NCI-H1105 (cell line): ENCODE measurements around the gene GPHN.
A peak's percentile ranks its signal among the peaks of the same experiment; 100 is the strongest.

Source experiments
- DNase-seq: peaks from one replicate; lab custom pipeline; 2025; lab: John Stamatoyannopoulos, UW

Gene GPHN

DNA sequence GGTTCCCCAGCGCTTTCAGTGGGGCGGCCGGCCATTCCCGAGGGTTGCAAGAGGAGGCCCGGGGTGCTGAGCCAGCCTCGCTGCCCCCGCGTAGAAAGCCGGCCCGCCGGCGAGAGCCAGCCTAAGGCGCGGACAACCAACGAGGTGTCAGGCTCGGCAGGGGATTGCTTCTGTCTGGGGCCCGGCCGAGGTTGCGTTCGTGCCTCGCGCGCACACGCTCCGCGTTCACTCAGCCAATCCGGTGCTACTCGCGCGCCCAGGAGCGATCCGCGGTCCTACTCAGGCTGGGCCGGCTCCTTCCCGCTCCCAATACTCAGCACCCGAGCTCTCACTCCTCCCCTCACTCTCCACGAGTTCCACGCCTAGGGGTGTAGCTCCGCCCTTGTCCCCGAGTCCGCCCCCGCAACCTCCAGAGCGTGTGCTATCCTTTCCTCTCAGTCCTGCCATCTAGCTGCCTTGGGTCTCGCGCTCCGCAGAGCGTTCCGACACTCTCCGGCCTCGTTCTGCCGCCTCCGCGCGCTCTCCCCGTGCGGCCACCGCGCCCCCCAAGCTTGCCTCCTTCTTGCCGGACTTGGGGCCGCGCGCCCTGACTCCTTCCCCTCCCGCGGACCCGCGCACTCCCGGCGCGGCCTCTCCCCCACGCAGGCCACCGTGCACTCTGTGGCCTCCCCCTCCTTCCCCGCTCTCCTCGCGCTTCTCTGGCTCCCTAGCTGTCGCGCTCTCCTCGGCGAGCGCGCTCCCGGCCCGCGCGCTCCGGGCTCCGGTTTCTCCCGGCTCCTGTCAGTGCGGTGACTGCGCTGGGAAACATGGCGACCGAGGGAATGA lies at the start of gene GPHN:
Gene GPHN, plus strand, starts transcription at position 426 of the 825 bp plus-strand sequence.
- peak; percentile 96 for DNase-seq

DNA sequence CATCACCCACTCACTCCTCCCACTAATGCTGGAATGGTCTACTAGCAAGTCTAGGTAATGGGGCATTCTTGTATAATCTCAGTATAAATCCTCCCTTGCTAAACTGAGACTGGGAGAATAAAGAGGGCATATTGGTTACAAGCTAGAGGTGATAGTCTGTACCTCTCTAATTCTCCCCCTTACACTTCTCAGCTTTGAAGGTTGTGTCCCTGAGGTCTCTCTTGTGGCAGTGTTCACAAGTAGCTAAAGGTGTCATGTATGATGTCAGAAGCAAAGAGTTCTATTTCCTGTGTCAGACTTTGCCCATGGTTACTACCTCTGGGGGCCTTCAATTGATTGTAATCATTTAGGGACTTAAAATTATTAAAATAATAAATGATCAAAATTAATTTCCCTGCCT lies 48.3 kb upstream of the GPHN start:
- DNase-seq, result no peak

DNA sequence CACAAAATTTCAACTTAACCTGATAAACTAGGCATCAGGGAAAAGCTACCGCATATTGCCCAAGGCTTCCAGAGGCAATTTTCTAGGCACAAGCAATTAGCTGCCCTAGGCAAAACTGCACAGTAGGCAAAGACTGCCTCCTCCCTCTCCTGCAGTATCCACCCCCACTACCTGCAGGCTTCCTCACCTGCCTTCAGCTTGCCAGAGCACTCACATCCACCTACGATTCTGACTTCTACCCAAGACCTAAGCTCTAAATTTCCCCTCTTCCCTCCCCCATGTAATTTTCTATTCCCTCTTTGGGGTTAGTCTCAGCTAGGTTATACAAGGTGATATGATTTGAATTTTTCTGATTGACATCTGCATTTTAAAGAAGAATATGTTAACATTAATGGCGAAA lies 43.7 kb upstream of the GPHN start:
- DNase-seq, result no peak

DNA sequence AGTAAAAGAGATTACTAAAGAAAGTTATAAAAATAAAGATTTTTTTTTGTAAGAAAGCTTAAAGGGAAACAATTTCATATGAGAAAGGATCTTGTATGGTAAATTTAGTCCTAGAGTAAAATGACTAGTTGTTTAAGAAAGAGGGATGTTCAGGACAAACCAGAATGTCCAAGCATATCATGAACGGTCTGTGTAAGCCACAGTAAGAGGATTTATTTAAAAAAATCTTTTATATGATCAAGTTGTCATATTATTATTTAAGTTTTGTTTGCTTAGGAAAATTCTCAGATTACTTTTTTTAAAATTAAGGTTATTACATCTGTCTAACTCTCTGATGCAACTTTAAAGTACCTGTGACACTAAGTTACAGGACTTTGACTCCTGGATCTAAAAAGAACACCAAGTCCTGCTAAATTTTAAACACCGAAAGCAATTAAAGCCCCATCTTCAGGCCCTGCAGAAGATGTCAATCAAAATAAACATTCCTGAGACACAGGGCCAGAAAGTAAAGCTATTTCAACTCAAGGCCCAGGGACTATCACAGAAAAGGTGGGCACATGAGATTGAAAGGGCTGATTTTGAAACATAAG lies 39.1 kb upstream of the GPHN start:
- DNase-seq, result no peak

DNA sequence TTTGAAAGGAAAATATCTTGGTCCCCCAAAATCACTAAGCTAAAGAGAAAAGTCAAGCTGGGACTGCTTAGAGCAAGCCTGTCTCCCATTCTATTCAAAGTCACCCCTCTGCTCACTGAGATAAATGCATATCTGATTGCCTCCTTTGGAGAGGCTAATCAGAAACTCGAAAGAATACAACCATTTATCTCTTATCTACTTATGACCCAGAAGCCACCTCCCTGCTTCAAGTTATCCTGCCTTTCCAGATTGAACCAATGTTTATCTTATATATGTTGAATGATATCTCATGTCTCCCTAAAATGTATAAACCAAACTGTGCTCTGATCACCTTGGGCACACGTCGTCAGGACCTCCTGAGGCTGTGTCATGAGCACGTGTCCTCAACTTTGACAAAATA lies 36.4 kb upstream of the GPHN start:
- DNase-seq, result no peak

DNA sequence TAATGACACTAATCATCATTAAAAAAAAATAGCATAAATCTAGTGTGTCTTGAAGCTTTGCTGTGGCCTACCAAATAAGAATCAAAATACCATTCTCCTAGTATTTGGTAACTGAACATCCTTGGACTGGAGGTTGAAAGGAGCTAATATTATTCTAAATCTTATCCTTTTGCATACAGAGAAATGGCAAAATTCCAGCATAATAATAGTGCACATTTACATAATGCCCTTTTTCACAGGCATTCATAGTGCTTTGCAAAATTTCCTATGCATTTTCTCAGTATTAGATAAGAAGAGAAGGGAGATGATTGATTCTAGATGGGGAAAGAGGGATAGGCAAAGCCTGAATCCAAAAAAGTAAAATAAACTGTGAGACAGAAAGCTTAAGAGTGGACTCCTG lies 35.7 kb upstream of the GPHN start:
- DNase-seq, result no peak

DNA sequence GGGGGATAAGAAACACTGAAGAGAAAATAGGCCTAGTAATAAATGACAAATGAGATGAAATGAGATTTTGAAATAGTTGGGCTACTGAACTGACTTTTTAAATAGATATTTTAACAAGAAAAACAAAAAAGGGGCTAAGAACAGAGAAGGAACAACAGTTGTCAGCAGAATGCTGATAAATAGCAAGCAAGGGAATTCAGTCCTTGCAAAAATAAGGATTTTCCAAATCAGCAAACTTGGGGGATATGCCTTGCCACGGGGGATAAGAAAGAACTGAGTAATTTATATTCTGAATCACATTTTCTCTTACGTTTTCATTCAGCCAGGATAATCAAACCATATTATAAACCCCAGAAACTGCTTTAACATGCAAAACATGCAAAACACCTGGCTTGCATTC lies 34.7 kb upstream of the GPHN start:
- no peak for DNase-seq

DNA sequence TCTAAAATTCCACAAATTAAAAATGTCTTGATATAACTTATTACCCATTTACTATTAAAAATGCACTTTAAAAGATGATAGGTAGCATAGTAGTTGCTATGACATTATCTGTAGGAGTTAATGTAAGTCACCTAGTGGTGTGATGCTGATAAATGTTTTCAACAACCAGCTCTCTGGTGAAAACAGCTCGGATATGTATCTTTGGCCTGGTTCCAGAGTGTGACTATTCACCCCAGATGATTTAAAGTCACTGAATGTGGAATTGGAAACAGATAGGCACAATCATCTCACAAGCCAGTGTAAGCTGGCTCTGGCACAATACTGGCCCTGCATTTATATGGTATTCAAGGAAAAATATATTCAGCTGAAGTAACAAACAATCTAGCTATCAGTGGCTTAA lies 31.0 kb upstream of the GPHN start:
- DNase-seq, result no peak

DNA sequence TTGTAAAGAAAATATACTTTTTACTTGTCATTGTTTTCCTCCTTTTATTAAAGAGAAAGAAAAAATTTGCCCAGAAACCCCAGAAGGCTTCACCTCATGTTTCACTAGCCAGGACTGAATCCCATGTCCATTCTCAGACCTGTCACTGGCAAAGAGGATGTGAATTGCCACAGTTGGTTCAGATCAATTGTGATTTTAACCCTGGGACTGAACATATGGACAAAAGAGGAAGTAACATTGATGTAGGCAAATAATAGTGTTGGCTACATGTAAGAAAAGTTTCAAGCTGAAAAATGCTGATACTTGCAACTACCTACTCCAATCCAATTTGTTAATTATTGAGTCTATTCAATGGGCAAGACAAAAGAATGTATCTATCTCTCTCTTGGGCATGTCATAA lies 30.4 kb upstream of the GPHN start:
- DNase-seq, result no peak

DNA sequence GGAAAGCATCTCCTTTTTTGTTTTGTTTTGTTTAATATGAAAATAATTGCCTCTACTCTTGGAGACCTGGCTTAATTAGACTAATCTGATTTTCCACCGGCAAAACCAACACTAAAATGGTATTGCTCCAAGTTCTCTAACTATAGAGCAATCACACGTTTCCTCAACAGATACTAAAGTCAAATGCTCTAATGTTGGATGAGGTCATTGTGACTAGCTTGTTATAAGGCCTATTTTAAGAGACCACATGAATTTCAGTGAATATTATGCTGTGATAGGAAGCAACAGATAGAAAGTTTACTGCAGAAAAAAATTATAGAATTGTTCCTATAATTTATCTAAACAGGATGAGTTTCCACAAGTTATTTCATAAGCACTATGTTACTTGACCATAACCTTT lies 25.1 kb upstream of the GPHN start:
- DNase-seq, result no peak

DNA sequence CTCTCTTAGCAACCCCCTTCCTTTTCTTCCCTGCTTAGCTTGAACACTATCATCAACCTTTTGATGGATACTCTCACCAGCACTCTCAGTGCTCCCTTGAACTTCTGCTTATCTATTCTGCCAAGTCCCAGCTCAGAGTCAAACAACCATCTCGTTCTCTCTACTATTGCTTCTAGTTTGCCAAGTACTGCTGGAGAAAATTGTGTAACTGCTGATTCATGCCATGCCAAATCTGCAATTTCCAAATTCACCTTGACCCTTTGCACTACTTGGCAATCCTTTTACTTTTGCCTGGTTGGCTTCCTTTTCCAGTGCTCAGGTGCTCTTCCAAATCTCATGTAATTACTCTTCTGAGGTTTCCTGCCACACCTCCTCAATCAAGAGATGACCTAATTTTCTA lies 24.6 kb upstream of the GPHN start:
- DNase-seq, result no peak

DNA sequence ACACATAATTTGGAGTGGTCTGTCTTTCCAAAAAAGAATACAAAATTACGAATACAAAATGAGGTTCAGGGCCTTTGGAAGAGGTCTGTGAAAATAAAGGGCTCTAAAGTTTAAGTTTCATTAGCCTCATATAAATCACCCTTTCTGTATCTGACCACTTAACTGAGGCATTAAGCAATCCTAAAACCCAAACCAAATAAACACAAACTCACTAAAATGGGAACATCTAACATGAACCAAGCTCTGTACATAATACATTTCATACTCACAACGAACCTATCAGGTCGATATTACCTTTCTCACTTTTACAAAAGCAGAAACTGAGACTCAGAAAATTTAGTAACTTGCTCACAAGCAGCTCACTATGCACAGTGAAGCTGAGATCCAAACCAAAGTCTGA lies 22.9 kb upstream of the GPHN start:
- DNase-seq, result no peak

DNA sequence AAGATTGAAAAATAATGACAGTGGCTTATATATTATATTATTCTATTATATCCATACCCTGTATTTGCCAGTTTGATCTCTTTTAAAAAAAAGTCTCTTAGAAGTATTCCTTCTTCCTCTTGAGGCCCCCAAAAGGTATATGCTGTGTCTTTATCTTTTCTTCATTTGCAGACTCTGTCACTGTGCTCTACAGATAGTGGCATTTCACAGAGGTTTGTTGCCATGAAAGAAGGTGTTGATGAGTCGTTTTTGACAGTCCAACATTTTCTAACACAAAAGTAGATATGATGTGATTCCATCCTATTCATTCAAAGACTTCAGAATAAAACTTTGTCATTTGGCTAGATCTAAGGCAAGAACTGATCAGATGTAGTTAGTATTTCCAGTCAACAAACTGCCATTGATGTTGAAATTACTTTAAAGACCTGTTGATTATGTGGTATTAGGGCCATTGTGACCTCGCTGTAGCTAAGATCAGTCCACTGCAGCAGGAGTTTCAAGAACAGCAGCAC lies 22.0 kb upstream of the GPHN start, which contains the start of gene CCDC196:
Gene CCDC196, plus strand, starts transcription at position 462 of the 512 bp plus-strand sequence. CDS start 132 bp downstream, outside the sequence.
- DNase-seq, result no peak

DNA sequence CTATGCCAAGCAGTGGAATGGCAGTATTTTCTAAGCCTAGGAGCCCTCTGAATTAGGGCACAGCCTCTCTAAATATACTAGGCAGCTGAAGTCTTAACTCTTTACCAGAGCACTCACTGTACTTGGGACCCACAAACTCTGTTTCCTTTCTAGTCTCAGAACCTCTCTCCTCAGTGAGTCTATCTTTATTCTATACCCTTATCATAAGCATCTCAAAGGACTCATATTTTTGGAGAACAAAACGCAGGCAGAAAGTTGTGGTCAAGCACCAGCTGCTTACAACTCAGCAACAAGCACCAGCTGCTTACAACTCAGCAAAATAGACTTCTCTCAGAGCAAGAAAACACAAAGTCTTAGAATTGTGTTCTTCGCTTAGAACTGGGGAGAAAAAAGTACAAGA lies 20.8 kb upstream of the GPHN start:
- no peak for DNase-seq

DNA sequence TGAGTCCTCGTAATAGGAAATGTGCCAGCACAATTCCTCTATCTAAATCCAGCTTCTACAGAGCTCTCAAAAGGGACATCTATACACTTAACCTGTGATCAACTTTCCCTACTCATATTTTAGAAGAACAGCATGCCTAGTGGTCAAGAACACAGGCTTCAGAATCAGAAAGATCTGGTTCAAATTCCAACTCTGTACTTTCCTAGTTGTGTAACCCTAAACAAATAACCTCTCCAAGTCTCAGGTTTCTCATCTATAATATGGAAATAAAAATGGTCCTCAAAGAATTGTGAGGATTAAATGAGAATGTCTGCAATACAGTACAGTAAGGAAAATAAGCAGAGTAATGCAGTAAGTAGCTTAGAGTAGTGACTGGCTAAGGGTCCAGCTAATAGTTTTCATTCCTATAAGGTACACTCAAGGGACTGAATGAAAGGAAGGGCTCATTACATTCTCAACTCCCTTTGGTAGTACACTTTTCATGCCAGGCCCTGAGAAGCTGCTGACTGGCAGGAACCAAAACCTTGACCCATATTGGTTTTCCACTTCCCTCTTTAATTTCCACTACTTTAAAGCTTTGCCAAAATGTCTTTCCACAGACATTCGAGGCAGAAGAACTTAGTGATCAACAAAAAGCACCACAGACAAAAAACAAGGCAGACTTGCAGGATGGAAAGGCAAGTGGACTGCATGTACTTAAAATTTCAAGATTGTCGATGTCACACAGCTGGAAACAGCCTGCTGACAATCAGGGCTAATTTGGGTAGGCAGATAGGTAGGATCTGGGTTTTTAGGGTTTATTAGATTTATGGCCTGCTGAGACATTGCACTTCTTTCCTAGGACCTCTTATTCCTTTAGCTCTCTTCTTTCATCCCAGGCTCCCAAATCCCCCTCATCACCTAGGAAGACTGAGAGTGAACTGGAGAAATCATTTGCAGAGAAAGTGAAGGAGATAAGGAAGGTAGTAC lies 17.5 kb upstream of the GPHN start:
- DNase-seq, result no peak

DNA sequence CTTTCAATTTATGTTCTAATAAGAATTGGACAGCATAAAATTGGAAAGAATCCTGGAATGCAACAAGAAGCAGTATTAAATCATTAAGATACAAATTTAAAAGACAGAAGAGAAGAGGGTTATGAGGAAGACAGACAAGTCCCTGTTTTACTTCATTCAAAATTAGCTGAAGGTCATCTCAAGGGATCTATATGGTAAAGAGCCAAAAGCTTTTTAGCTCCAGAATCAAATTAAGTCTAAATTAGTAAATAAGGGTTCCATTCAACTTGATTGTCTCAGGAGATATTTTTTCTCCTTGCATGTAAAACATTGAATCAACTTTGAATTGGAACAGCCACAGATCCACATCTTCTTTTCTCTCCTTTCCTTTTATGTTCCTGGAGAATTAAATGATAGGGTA lies 14.2 kb upstream of the GPHN start:
- DNase-seq, result no peak

DNA sequence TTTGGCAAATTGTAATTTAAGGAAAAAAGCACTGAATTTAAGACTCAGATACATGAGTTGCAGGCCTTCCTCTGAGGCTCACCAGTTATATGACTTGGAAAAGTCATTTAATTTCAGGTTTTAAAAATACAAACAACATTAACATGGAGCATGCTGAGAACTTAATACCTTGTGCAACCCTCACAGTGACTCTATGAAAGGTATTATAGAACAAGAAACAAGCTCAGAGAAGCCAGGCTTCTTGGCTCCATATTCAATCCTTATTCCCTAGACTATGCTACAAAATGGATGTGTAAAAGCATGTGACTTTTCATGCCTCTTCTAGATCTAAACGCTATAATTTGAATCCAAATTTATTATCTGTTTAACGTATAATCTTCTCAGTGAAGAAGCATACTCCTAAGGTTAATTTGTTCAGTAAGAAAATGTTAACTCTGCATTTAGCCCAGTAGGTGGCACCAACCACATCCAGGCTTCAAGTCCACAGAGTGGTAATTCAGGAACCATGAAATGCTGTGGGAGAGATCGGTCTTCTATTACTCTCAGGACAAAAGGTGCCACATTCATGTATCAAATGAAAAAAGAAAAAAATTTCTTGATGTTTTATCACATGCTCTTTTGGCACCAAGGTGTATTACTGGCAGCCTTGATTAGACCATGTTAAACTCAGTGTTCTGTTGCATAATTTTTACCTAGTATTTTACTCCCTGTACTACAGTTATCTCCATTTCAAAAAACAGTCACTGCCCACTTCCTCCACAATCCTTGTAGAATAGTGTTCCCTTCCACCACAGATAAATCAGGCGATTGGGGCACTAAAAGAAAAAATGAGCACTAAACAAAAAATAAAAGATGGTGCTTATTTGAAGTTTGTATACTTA lies 12.5 kb upstream of the GPHN start:
- DNase-seq, result peak; percentile 59

DNA sequence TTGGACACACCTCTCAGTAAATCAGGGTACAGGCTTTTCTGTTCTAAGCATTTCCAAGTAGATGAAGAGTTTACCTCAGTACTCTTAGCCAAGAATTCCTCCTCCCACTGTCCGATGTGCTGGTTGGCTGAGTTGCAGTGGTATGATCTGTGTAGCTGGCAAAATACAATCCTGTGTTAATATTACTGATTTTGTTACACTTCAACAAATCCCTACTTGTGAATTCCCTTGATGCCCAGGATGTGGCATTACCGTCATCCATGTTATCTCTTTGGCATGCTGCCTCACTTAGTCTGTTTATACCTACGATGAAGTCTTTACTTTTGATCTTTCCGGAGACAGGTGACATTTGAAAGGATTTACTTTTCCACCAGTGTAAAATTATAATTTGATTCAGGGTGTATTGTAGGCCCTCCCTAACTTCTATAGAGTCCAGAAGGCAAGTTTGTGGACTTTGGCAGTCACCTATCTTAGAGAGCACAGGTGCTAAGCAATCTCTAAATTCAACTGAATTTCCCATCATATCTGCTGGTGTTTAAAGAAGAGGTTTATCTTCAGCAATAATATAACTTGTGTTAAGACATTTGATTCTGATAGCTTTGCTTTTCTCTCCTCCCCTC lies 11.6 kb upstream of the GPHN start:
- no peak for DNase-seq

DNA sequence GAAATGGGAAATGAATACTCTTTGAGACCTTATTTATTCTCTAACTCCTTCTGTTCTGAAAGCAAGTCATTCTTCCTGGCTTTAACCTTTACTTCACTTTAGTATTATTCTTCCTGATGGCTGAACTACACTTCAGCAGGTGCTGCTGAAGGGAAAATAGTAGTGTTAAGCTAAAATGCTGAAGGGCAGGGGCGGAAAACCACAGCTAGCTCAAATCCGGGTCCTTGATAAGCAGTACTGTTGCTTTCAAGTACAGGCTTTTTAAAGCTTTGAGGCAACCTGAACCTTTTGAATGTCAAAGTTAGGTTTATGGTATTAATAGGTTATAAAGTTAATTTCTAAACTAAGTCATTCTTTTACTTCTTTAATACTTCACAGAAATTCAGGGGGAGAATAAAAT lies 11.0 kb upstream of the GPHN start:
- DNase-seq, result no peak

DNA sequence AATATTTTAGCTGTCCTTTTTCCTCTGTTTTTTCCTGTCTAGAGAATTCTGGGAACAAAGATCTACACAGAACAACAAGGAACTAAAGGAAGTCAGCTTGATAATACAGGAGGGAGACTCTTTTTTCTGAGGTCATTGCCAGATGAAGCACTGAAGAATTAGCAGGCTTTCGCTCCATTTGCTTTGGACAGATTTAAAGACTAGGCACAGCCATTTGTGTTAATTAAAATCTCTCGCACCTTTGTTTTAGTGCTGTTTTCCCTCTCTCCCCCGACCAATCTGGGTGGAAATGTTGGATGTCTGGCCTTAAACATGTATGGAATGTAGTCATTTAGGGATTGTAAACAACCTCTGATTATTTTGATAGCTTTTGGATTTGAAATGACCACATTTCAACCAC lies 9.6 kb upstream of the GPHN start:
- no peak for DNase-seq

DNA sequence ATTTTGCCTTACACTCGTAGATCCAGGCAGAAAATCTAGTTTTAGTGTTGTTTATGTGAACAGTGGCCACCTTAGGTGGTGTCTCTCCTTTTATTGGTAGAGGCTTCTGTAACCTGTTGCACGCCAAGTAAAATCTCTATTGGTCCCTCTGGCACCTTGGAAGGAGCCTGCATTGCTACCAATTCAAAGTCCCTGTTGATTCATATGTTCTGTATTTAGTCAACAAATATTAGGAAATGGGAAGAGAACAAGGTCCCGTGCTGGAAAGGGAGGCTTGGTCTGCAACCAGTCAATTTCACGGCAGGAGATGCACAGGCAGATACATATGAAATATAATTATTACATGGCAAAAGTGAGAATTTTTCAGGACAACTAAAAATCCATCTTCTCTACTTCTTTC lies 6.4 kb upstream of the GPHN start:
- no peak for DNase-seq
